Fibroblast of the conjunctiva (primary cell): Measurements from ENCODE around the gene RNASET2.
A peak's percentile ranks its signal among the peaks of the same experiment; 100 is the strongest.

Source experiments
- DNase-seq: peaks from one replicate; pipeline ENCODE4 v3.0.0-alpha.2; 2010; ENCODE audit warnings: low read depth

The RNASET2 gene

GRCh38 chr6:166956444-166957086 lies at the start of gene RNASET2:
Gene RNASET2, minus strand, starts transcription at chr6:166956550. Its CDS starts 368 bp downstream, at chr6:166956182.
- peak; percentile 71 for DNase-seq

- DNase-seq = no peak
Measured at GRCh38 chr6:167005350-167006159, 49.2 kb upstream of the RNASET2 start.

- no peak for DNase-seq
Measured at GRCh38 chr6:167000759-167001158, 44.4 kb upstream of the RNASET2 start.

- DNase-seq = no peak
Measured at GRCh38 chr6:166999884-167000253, 43.5 kb upstream of the RNASET2 start.

- DNase-seq = peak; percentile 92
Measured at GRCh38 chr6:166999145-166999883, 43.0 kb upstream of the RNASET2 start, which contains the start of gene CEP43. Gene CEP43, plus strand, starts transcription at chr6:166999397. Its CDS starts 16 bp downstream, at chr6:166999413.

- no peak for DNase-seq
Measured at GRCh38 chr6:166998256-166999144, 42.1 kb upstream of the RNASET2 start.

GRCh38 chr6:166997768-166998255 lies 41.5 kb upstream of the RNASET2 start:
- DNase-seq = peak; percentile 33

- no peak for DNase-seq
Measured at GRCh38 chr6:166997348-166997747, 41.0 kb upstream of the RNASET2 start.

GRCh38 chr6:166996406-166996805 lies 40.1 kb upstream of the RNASET2 start:
- DNase-seq = no peak

- peak; percentile 18 for DNase-seq
Measured at GRCh38 chr6:166989427-166990032, 33.2 kb upstream of the RNASET2 start.

- no peak for DNase-seq
Measured at GRCh38 chr6:166988674-166989201, 32.4 kb upstream of the RNASET2 start.

GRCh38 chr6:166987930-166988329 lies 31.6 kb upstream of the RNASET2 start:
- DNase-seq = no peak

GRCh38 chr6:166987448-166987847 lies 31.1 kb upstream of the RNASET2 start:
- DNase-seq = no peak

GRCh38 chr6:166980738-166981137 lies 24.4 kb upstream of the RNASET2 start:
- no peak for DNase-seq

GRCh38 chr6:166977621-166978525 lies 21.5 kb upstream of the RNASET2 start:
- no peak for DNase-seq

GRCh38 chr6:166976636-166977035 lies 20.3 kb upstream of the RNASET2 start:
- no peak for DNase-seq

- no peak for DNase-seq
Measured at GRCh38 chr6:166972101-166972500, 15.8 kb upstream of the RNASET2 start.

- DNase-seq = no peak
Measured at GRCh38 chr6:166971271-166971670, 14.9 kb upstream of the RNASET2 start.

- DNase-seq = no peak
Measured at GRCh38 chr6:166970776-166971175, 14.4 kb upstream of the RNASET2 start.

GRCh38 chr6:166970091-166970490 lies 13.7 kb upstream of the RNASET2 start:
- no peak for DNase-seq
